H1 (cell line): Measurements from ENCODE around the gene SORBS1. TPM values are rescaled to one million over a fixed set of nuclear protein-coding genes. Genes with fewer than 3 reads are reported as not detected.

ENCODE experiments used
- CTCF ChIA-PET: fragments of 300-600 bp; sonication (Branson Sonifier 250); formaldehyde crosslinking; loops from one replicate; lab custom pipeline; 2021; ENCODE audit not compliant: partially characterized antibody; lab: Charles Lee
- POLR2A ChIA-PET: fragments of 300-600 bp; sonication (Branson Sonifier 250); formaldehyde crosslinking; loops from one replicate; lab custom pipeline; 2021; ENCODE audit warnings: inconsistent platforms; ENCODE audit not compliant: partially characterized antibody; lab: Charles Lee
- DNase-seq, 2 experiments: peaks; one replicate each; pipeline versions ENCODE4 v3.0.0 to v3.0.0-alpha.2; 2010 to 2022; ENCODE audit warnings: low spot score in 2 of 2, low read depth in 1 of 2, mixed read lengths in 1 of 2
- FAIRE-seq: peaks from 2 replicates; lab custom pipeline; 2011; peaks lifted over from hg19 to GRCh38; lab: Jason Lieb, UNC
- H2AFZ ChIP-seq: 2 replicates; pipeline ENCODE4 v1.8.1; 2012; ENCODE audit warnings: low read length, inconsistent platforms
- H2AK5ac ChIP-seq: 2 replicates; pipeline ENCODE4 v1.6.1; 2013; ENCODE audit warnings: low read depth, low read length
- H2BK120ac ChIP-seq: replicated peaks from 2 replicates; pipeline ENCODE3; 2013; ENCODE audit warnings: low read depth, low read length, inconsistent platforms
- H2BK12ac ChIP-seq: 2 replicates; pipeline ENCODE4 v1.6.1; 2013; ENCODE audit warnings: low read depth, low read length
- H2BK15ac ChIP-seq: 2 replicates; pipeline ENCODE4 v1.6.1; 2013; ENCODE audit warnings: low read length
- H2BK20ac ChIP-seq: 2 replicates; pipeline ENCODE4 v1.6.1; 2013; ENCODE audit warnings: low read length
- H2BK5ac ChIP-seq: 2 replicates; pipeline ENCODE4 v1.6.1; 2013; ENCODE audit warnings: low read depth, low read length
- H3K14ac ChIP-seq: 2 replicates; pipeline ENCODE4 v1.6.1; 2013; ENCODE audit warnings: inconsistent platforms; ENCODE audit not compliant: insufficient read length
- H3K18ac ChIP-seq: 2 replicates; pipeline ENCODE4 v1.6.1; 2013; ENCODE audit warnings: low read length; ENCODE audit errors: extremely low read depth
- H3K23ac ChIP-seq: 2 replicates; pipeline ENCODE4 v1.6.1; 2013; ENCODE audit warnings: inconsistent platforms; ENCODE audit not compliant: insufficient read length
- H3K23me2 ChIP-seq: 2 replicates; pipeline ENCODE4 v1.6.1; 2013; ENCODE audit warnings: low read depth, low read length
- H3K27ac ChIP-seq: 2 replicates; pipeline ENCODE4 v1.6.1; 2011; ENCODE audit warnings: low read depth, low read length, inconsistent platforms
- H3K27me3 ChIP-seq, 4 experiments: replicated peaks in 1 of 4; 1 replicate in 1 of 4; 2 replicates in 3 of 4; pipeline versions ENCODE4 v1.6.1 to v1.8.1; 2011 to 2013; ENCODE audit warnings: low read length in 3 of 4, mild to moderate bottlenecking in 3 of 4, inconsistent platforms in 2 of 4, mixed read lengths in 2 of 4, moderate library complexity in 1 of 4; ENCODE audit not compliant: control insufficient read depth in 3 of 4, insufficient read depth in 3 of 4; ENCODE audit errors: extremely low read depth in 1 of 4
- H3K36me3 ChIP-seq, 4 experiments: 2 replicates each; pipeline versions ENCODE4 v1.6.1 to v1.8.1; 2011 to 2013; ENCODE audit warnings: mild to moderate bottlenecking in 4 of 4, low read length in 3 of 4, moderate library complexity in 2 of 4, control low read depth in 1 of 4, inconsistent platforms in 1 of 4; ENCODE audit not compliant: insufficient read depth in 4 of 4, control insufficient read depth in 2 of 4
- H3K4ac ChIP-seq: replicated peaks from 2 replicates; pipeline ENCODE3; 2013; ENCODE audit warnings: low read length, low read depth, mixed read lengths, inconsistent platforms; ENCODE audit not compliant: insufficient read length
- H3K4me1 ChIP-seq, 4 experiments: replicated peaks in 1 of 4; 1 replicate in 1 of 4; 2 replicates in 3 of 4; pipeline versions ENCODE4 v1.6.1 to v1.8.1; 2011 to 2013; ENCODE audit warnings: low read length in 3 of 4, inconsistent platforms in 2 of 4, mixed read lengths in 1 of 4; ENCODE audit not compliant: insufficient read depth in 4 of 4, control insufficient read depth in 3 of 4
- H3K4me2 ChIP-seq, 2 experiments: 2 replicates each; pipeline versions ENCODE4 v1.6.1 to v1.8.1; 2011 to 2013; ENCODE audit warnings: low read depth in 2 of 2, low read length in 2 of 2, control low read depth in 1 of 2, inconsistent platforms in 1 of 2, mild to moderate bottlenecking in 1 of 2; ENCODE audit not compliant: insufficient read depth in 1 of 2
- H3K4me3 ChIP-seq, 4 experiments: fragments of 200-600, 300-600 bp in 1 of 4; sonication (generic), shearing (Covaris generic), sonication (Bioruptor Twin) in 1 of 4; 2 replicates each; pipeline versions ENCODE4 v1.5.1 to v1.8.1; 2011 to 2016; ENCODE audit warnings: low read length in 4 of 4, low read depth in 3 of 4, control low read depth in 2 of 4, inconsistent platforms in 2 of 4, mild to moderate bottlenecking in 2 of 4, mixed read lengths in 1 of 4, moderate library complexity in 1 of 4; ENCODE audit not compliant: insufficient read depth in 2 of 4; ENCODE audit errors: extremely low read depth in 1 of 4
- H3K56ac ChIP-seq: replicated peaks from 2 replicates; pipeline ENCODE3; 2013; ENCODE audit warnings: low read depth, mild to moderate bottlenecking, mixed read lengths, low read length, inconsistent platforms; ENCODE audit not compliant: insufficient read length
- H3K79me1 ChIP-seq: 2 replicates; pipeline ENCODE4 v1.6.1; 2013; ENCODE audit warnings: low read depth, low read length, control low read depth
- H3K79me2 ChIP-seq, 2 experiments: 2 replicates each; pipeline versions ENCODE4 v1.6.1 to v1.8.1; 2012 to 2013; ENCODE audit warnings: low read length in 2 of 2, mild to moderate bottlenecking in 2 of 2, inconsistent platforms in 1 of 2; ENCODE audit not compliant: insufficient read depth in 2 of 2, control insufficient read depth in 1 of 2
- H3K9ac ChIP-seq, 4 experiments: replicated peaks in 1 of 4; 1 replicate in 1 of 4; 2 replicates in 3 of 4; pipeline versions ENCODE4 v1.6.1 to v1.8.1; 2011 to 2013; ENCODE audit warnings: low read depth in 3 of 4, low read length in 3 of 4, control low read depth in 2 of 4, mild to moderate bottlenecking in 2 of 4, moderate library complexity in 2 of 4, inconsistent platforms in 1 of 4; ENCODE audit errors: extremely low read depth in 1 of 4
- H3K9me3 ChIP-seq, 2 experiments: 2 replicates each; pipeline versions ENCODE4 v1.6.1 to v1.8.1; 2012 to 2013; ENCODE audit warnings: mild to moderate bottlenecking in 2 of 2, moderate library complexity in 2 of 2, control low read depth in 1 of 2, inconsistent platforms in 1 of 2, low read depth in 1 of 2, low read length in 1 of 2, mixed read lengths in 1 of 2; ENCODE audit not compliant: insufficient read depth in 2 of 2
- H4K20me1 ChIP-seq, 2 experiments: replicated peaks in 1 of 2; 2 replicates each; pipeline versions ENCODE3 to v1.8.1; 2011 to 2013; ENCODE audit warnings: inconsistent platforms in 2 of 2, low read length in 2 of 2, mild to moderate bottlenecking in 1 of 2; ENCODE audit not compliant: insufficient read depth in 2 of 2, control insufficient read depth in 1 of 2
- H4K5ac ChIP-seq: 2 replicates; pipeline ENCODE4 v1.6.1; 2013; ENCODE audit warnings: low read length, low read depth, mixed read lengths, inconsistent platforms; ENCODE audit not compliant: insufficient read length
- H4K8ac ChIP-seq: 2 replicates; pipeline ENCODE4 v1.8.0; 2013; ENCODE audit warnings: mild to moderate bottlenecking, moderate library complexity, low read length, inconsistent platforms; ENCODE audit not compliant: insufficient read depth; ENCODE audit errors: extremely low read depth
- H4K91ac ChIP-seq: replicated peaks from 2 replicates; pipeline ENCODE3; 2013; ENCODE audit warnings: low read length, mixed read lengths, inconsistent platforms; ENCODE audit not compliant: insufficient read length
- SIN3A ChIP-seq, 2 experiments: IDR thresholded peaks in 1 of 2; conservative IDR thresholded peaks in 1 of 2; 2 replicates each; pipeline ENCODE4 v1.6.1; 2011 to 2012; ENCODE audit warnings: low read length in 2 of 2, improper control_type of control experiment in 1 of 2, low read depth in 1 of 2, mild to moderate bottlenecking in 1 of 2
- WGBS, 2 experiments: shearing (Covaris generic) in 1 of 2; methylation state at CpG; one replicate each; pipeline versions ENCODE4 v1.1.6 to v1.1.7; 2013 to 2015; ENCODE audit warnings: low lambda C conversion rate in 2 of 2, mixed read lengths in 2 of 2, inconsistent platforms in 1 of 2, low coverage in 1 of 2, missing lambda C conversion rate in 1 of 2; ENCODE audit not compliant: insufficient replicate concordance in 2 of 2, insufficient coverage in 1 of 2, insufficient read length in 1 of 2; ENCODE audit errors: extremely low coverage in 1 of 2, missing lambda C conversion rate in 1 of 2; 5-methylcytosine and 5-hydroxymethylcytosine counted together
- polyA plus RNA-seq, 7 experiments: library from polyadenylated mRNA; depleted of rRNA in 3 of 7; stranded (reverse) in 5 of 7; unstranded in 2 of 7; fragments of >200 nt in 5 of 7; fragments of 200-250 nt in 2 of 7; gene quantifications; 1 replicate in 5 of 7; 2 replicates in 1 of 7; 4 replicates in 1 of 7; pipeline versions ENCODE4 v1.2.1 to v1.2.3, GENCODE V29; 2011 to 2013; ENCODE audit warnings: missing spikeins in 2 of 7, mixed read lengths in 2 of 7
- total RNA-seq: library from RNA; stranded (reverse); fragmentation: NEBNext Ultra II Directional; extraction: Animal tissue kit (Norgen Biotek cat#: 25700); gene quantifications from 2 replicates; pipeline ENCODE4 v1.2.1, GENCODE V29; 2021

SORBS1 gene
- total and polyA plus RNA-seq, 2 of the 8 experiments (the other 6 are each of a cell fraction or from before 2014, with no cell fraction given): 16.0 to 35.0 TPM

GRCh38 chr10:95304976-95305375 lies 256.2 kb downstream of the SORBS1 start:
- Histone ChIP-seq H3K36me3 (no peaks in the 10 kb centered on the region), H2BK20ac (no peak overlapping the region), H3K79me1 (no peaks in the 10 kb centered on the region), H2AK5ac (no peak overlapping the region), H4K8ac (no peak overlapping the region), H4K91ac (no peak overlapping the region), H3K23me2 (no peaks in the 10 kb centered on the region; the same call in 1 of the 2 replicates), H3K4me2 (0 out of 4 replicates have a peak overlapping the region, but pooled peaks of 1 of the 2 experiments have one; percentile 29), H2BK15ac (no peak overlapping the region), H2BK12ac (no peak overlapping the region), H3K79me2 (no peaks in the 10 kb centered on the region), H3K4me3 (no peak overlapping the region), H2BK5ac (no peak overlapping the region), H3K23ac (no peak overlapping the region), H3K56ac (no peak overlapping the region), H3K27me3 (peaks cover 0 to 3% (median 0%) of the 10 kb centered on the region in 4 experiments; a peak in 1 of 7 replicates), H3K4me1 (peaks cover 0 to 10% (median 2%) of the 10 kb centered on the region in 4 experiments; a peak in 4 of 7 replicates), H2AFZ (no peak overlapping the region), H3K18ac (no peak overlapping the region), H2BK120ac (no peak overlapping the region), H3K9me3 (no peaks in the 10 kb centered on the region), H3K4ac (no peak overlapping the region), H3K9ac (no peak overlapping the region), H4K5ac (no peak overlapping the region), H4K20me1 (no peaks in the 10 kb centered on the region), H3K27ac (no peak overlapping the region), H3K14ac (no peak overlapping the region)
- CTCF ChIA-PET: interaction anchor here (1.2 to 2.0 kb wide), 2 partner anchors 58 to 61 kb away, joined by 5 to 6 read pairs; no protein-coding TSS in a partner anchor
- TF ChIP-seq SIN3A (conservative IDR thresholded peaks at IDR 0.05 in 1 of 2, IDR thresholded peaks at IDR 0.05 in 1 of 2; ENCODE audit: low read depth in 1 of 2, low read length in 2 of 2): no peak
- FAIRE-seq: no peak
- no peak for DNase-seq
- POLR2A ChIA-PET: no interaction called here
- 94% methylated on average over 2 of the region's 2 CpGs; no CpG with 5 or more reads in 1 of the 2 experiments for WGBS, 2 experiments
